Transverse colon (tissue), 4 donors: ENCODE measurements around the gene DENND6B. TPM values are rescaled to one million over a fixed set of nuclear protein-coding genes. Genes with fewer than 3 reads are reported as not detected.

Experiments used
- DNase-seq: peaks from one replicate; pipeline ENCODE4 v3.0.0-alpha.2; 2019
- H3K27ac ChIP-seq, 4 donors: fragments of 200-600 bp; sonication (generic); 2 replicates each; pipeline ENCODE4 v1.5.1; 2016 to 2018; ENCODE audit warnings: inconsistent platforms in 4 of 4
- H3K27me3 ChIP-seq: fragments of 200-600 bp; sonication (generic); 2 replicates; pipeline ENCODE4 v1.5.1; 2017; ENCODE audit warnings: inconsistent platforms
- H3K36me3 ChIP-seq, 4 donors: fragments of 200-600 bp; sonication (generic); 2 replicates each; pipeline ENCODE4 v1.5.1; 2017 to 2019; ENCODE audit warnings: inconsistent platforms in 4 of 4
- H3K4me1 ChIP-seq, 4 donors: fragments of 200-600 bp; sonication (generic); 2 replicates each; pipeline ENCODE4 v1.5.1; 2017 to 2020; ENCODE audit warnings: inconsistent platforms in 4 of 4
- H3K4me3 ChIP-seq, 4 donors: fragments of 200-600 bp; sonication (generic); 1 replicate in 1 of 4; 2 replicates in 3 of 4; pipeline versions ENCODE4 v1.5.1 to v1.6.1; 2017 to 2019; ENCODE audit warnings: inconsistent platforms in 4 of 4
- H3K9me3 ChIP-seq, 2 donors: fragments of 200-600 bp; sonication (generic); 2 replicates each; pipeline ENCODE4 v1.5.1; 2017 to 2019; ENCODE audit warnings: inconsistent platforms in 2 of 2
- CTCF ChIP-seq, 5 experiments: fragments of 200-600 bp in 3 of 5; fragments of 450-650 bp in 2 of 5; sonication (generic) in 3 of 5; IDR thresholded peaks; 1 replicate in 2 of 5; 2 replicates in 3 of 5; pipeline ENCODE4 v1.5.1; 2016 to 2017; ENCODE audit warnings: antibody characterized with exemption in 5 of 5, inconsistent platforms in 3 of 5, mild to moderate bottlenecking in 2 of 5, moderate library complexity in 1 of 5
- EP300 ChIP-seq: sonication (generic); formaldehyde crosslinking; IDR thresholded peaks from one replicate; pipeline ENCODE4 v1.6.1; 2017; ENCODE audit warnings: antibody characterized with exemption, low read depth
- POLR2A ChIP-seq: fragments of 450-650 bp; IDR thresholded peaks from one replicate; pipeline ENCODE4 v1.6.1; 2016; ENCODE audit warnings: antibody characterized with exemption, mild to moderate bottlenecking, moderate library complexity
- POLR2AphosphoS5 ChIP-seq, 3 donors: sonication (generic); formaldehyde crosslinking; IDR thresholded peaks; one replicate each; pipeline ENCODE4 v1.6.1; 2016; ENCODE audit warnings: antibody characterized with exemption in 3 of 3
- WGBS, 2 donors: methylation state at CpG; one replicate each; pipeline ENCODE4 v1.1.5; 2018; ENCODE audit warnings: low coverage in 1 of 2; 5-methylcytosine and 5-hydroxymethylcytosine counted together
- in situ Hi-C, 4 donors: fragments of 200-750 bp; cut with MboI; loops; one replicate each; pipeline versions ENCODE4 v1.15.0 to v1.15.1; 2017; ENCODE audit warnings: low sequenced_read_pairs in 3 of 4, low pct_ligation_motif_present in 1 of 4, low pct_unique_long_range_greater_than_20kb in 1 of 4
- intact Hi-C: fragments of 100-400 bp; cut with DNase I; formaldehyde crosslinking; loops from one replicate; pipeline ENCODE4 v1.15.1; 2023; ENCODE audit warnings: low total_unique reads
- total RNA-seq, 4 donors: library from RNA; depleted of rRNA; stranded (reverse); fragments of >200 nt; gene quantifications; one replicate each; pipeline ENCODE4 v1.1.0, GENCODE V29; 2016

DENND6B gene
- total RNA-seq, 4 donors from 2014 or later, result 3.2 to 22.7 (median 8.3) TPM

DNA sequence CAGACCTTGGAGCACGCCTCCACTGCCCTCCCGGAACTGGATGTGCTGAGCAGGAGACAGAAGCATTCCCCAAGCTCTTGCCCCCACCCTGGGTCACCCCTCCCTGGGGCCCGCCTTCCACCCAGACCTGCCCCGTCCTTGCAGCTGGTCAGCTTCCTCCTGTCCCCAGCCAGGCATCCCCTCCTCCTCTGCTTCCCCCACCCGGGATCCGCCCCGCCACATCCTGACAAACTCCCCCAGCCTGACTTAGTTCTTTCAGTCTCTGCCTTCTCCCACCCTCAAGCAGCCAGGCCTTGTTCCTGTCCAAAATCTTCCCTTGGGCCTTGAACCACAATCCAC, 18.2 kb downstream of the DENND6B start:
- DNase-seq, result peak; percentile 78
- intact Hi-C loops, result no loop called here
- WGBS, 2 donors, result 40% methylated on average over 4 of the region's 7 CpGs; no CpG with 5 or more reads in 1 of the 2 donors

DNA sequence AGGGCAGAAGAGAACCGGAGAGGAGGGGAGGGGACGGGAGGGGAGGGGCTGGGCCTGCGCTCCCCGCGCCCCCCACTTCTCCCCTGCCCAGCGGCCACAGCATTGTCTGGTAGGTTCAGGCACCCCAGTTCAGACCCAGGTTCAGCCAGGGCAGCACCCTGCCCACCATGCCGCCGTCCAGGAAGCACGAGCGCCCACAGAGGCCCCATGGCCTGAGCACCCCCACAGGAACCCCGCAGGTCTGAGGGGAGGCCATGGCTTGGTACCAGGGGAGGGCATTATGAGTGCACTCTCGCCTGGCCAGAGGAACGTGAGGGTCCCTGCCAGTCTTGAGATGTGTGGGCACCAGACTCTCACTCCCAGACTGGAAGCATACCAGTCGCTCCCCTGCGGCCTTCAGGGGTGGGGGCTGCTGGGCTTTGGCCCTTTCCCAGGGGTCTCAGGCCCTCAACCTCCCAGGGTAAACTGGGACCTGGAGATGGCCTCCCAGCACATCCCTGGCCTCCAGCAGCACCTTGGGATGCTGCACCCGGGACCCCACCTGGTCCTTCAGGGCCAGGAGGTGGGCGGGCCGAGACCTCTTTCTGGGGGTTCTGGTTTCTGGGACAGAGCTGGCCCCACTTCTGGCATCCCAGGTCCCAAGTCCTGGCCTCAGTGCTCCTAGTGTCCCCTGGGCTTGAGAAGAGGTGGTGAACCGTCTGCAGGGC, 18.8 kb downstream of the DENND6B start:
- DNase-seq, result no peak
- in situ Hi-C loops, result no loop called here
- intact Hi-C loops, result no loop called here

More for the DNA sequence above, 18.2 kb downstream of the DENND6B start:
- Histone ChIP-seq H3K4me1 (peaks cover 24 to 50% (median 40%) of the 10 kb centered on the region in 4 donors), H3K27ac (peak overlapping the region; percentile 80 to 94 (median 84)), H3K36me3 (no peaks in the 10 kb centered on the region), H3K4me3 (no peak overlapping the region), H3K9me3 (no peaks in the 10 kb centered on the region), H3K27me3 (no peaks in the 10 kb centered on the region)
- in situ Hi-C loops, result no loop called here
- TF ChIP-seq POLR2AphosphoS5 (IDR thresholded peaks at IDR 0.05) (peak; percentile 28 to 36 (median 35)), POLR2A (peak; percentile 32), EP300 (no peak), CTCF (IDR thresholded peaks at IDR 0.05) (no peak)

DNA sequence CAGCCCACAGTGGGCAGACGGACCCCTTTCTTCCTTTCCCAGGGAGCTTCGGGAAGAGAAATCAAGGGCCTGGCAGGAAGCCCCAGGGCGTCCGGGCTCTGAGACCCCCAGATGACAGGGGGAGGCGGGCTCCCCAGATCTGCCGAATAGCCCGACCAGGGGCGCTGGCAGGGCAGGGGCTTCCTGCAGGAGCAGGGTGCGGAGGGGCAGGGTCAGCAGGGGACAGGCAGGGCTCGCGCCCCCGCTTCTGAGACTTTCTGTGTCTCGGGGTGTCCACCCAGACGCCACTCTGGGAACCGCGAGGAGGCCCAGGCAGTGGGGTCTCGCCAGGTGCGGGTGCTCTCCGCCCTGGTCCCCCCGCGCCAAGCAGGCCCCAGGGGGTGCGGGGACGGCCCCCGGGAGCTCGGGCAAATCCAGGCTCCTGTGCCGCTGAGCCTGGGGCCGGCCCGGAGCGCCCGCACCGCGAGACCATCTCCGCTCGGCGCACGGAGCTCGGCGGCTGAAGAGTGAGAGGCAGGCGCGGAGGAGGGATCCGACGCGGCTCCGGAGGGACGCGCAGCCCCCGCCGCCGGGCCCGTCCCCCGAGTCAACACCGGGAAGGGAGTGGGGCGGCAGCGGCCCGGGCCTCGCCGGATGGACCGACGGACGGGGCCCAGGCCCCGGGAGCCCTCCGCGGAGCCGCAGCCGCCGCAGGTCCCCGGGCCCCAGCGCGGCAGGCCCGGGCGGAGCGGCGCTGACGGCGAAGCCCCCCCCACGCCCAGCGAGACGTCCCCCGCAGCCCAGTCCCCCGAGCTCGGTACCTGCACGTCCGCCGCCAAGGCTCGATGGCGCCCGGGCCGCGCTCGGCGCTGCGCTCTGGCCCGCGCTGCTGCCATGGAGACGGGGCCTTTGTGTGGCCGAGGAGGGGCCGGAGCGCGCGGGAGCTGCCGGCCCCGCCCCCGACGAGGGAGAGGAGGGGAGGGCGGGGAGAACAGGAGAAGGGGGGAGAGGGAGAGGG, 19.8 kb downstream of the DENND6B start, which contains the start of gene PLXNB2:
PLXNB2 (minus strand) TSS at position 894 of the 997 bp plus-strand sequence. CDS start 17,062 bp downstream, outside the sequence.
- Histone ChIP-seq H3K9me3 (no peaks in the 10 kb centered on the region), H3K4me3 (peak within 1 kb of the TSS; percentile 48 to 97 (median 93)), H3K27ac (peak within 1 kb of the TSS; percentile 92 to 97 (median 95)), H3K27me3 (no peaks in the 10 kb centered on the region), H3K4me1 (peaks cover 39 to 65% (median 55%) of the 10 kb centered on the region in 4 donors), H3K36me3 (no peaks in the 10 kb centered on the region)
- in situ Hi-C loops, result no loop called here
- WGBS, 2 donors, result 1% methylated on average over 27 of the region's 105 CpGs; no CpG with 5 or more reads in 1 of the 2 donors
- TF ChIP-seq CTCF (IDR thresholded peaks at IDR 0.05) (no peak), POLR2AphosphoS5 (IDR thresholded peaks at IDR 0.05) (peak; percentile 65 to 82 (median 80)), POLR2A (peak; percentile 43), EP300 (no peak)
- intact Hi-C loops, result no loop called here
- peak; percentile 85 for DNase-seq

More for the DNA sequence above, 18.8 kb downstream of the DENND6B start:
- no peak for TF ChIP-seq CTCF (IDR thresholded peaks at IDR 0.05)
- no peak for TF ChIP-seq POLR2AphosphoS5 (IDR thresholded peaks at IDR 0.05)
- no peak for TF ChIP-seq POLR2A
- no peak for TF ChIP-seq EP300
- Histone ChIP-seq H3K36me3 (no peaks in the 10 kb centered on the region), H3K4me1 (peaks cover 29 to 55% (median 45%) of the 10 kb centered on the region in 4 donors), H3K4me3 (no peak overlapping the region), H3K9me3 (no peaks in the 10 kb centered on the region), H3K27ac (peak overlapping the region; percentile 80 to 94 (median 84)), H3K27me3 (no peaks in the 10 kb centered on the region)
- WGBS, 2 donors, result 53% methylated on average over 13 of the region's 19 CpGs; no CpG with 5 or more reads in 1 of the 2 donors
